22Rv1 (cell line): ENCODE measurements around the gene STRAP.

Experiments
- ZFX ChIP-seq: fragments of 450-650 bp; IDR thresholded peaks from 2 replicates; pipeline ENCODE4 v1.6.1; 2017; ENCODE audit warnings: antibody characterized with exemption, borderline replicate concordance
- TF ChIP-seq, protein P1 (sequence below): fragments of 450-650 bp; IDR thresholded peaks from 2 replicates; pipeline ENCODE4 v1.5.1; 2017; ENCODE audit warnings: mild to moderate bottlenecking

DNA sequence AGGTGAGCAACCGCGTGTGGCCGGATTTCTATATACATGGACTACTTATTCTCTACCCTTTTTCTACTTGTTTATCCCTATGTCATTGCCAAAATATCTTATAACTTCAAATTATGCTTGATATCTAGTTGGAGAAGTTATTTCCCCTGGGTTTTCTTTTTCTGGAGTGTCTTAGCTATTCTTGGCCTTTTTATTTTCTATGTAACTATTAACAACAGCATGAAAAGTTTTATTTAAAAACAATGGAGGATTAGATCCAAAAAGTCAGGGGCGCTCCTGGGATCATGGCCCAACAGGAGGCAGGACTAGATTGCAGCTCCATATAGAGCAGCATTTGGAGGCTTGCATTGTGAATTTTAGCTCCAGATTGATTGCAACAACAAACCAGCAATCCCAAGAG, 8.6 kb upstream of the STRAP start:
- TF ChIP-seq, protein P1, sequence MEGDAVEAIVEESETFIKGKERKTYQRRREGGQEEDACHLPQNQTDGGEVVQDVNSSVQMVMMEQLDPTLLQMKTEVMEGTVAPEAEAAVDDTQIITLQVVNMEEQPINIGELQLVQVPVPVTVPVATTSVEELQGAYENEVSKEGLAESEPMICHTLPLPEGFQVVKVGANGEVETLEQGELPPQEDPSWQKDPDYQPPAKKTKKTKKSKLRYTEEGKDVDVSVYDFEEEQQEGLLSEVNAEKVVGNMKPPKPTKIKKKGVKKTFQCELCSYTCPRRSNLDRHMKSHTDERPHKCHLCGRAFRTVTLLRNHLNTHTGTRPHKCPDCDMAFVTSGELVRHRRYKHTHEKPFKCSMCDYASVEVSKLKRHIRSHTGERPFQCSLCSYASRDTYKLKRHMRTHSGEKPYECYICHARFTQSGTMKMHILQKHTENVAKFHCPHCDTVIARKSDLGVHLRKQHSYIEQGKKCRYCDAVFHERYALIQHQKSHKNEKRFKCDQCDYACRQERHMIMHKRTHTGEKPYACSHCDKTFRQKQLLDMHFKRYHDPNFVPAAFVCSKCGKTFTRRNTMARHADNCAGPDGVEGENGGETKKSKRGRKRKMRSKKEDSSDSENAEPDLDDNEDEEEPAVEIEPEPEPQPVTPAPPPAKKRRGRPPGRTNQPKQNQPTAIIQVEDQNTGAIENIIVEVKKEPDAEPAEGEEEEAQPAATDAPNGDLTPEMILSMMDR, result no peak
- TF ChIP-seq ZFX, result no peak
